ENCODE results near the gene MYLIP.

MYLIP gene

DNA sequence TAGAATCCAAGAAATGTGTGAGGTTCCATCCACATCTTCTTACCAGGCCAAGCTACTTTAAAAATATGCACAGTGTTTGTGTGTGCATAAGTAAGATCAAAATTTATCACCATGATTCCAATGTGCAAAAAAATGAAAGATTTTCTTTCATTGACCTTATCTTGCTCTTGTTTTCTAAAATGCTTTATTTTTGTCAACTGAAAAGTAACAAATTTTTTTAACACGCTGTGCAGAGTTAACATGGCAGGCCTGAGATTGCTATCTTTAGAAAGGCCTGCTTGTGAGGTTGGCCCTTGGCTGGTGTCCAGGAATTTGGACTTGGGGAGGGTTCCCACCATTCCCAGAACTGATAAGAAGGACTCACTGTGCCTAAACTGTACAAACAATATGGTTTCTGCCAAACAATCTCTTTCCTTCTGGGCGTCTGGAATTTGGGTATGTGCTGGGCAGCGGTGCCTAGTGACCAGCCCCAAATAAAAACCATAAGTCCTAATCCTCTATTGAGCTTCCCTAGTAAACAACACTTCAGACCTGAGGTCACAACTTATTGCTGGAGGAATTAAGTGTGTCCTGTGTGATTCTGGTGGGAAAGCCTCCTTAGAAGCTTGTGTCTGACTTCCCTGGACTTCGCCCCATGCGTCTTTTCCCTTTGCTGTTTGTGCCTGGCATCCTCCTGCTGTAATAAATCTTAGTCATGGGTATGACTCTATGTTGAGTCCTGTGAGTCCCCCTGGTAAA lies 19.8 kb upstream of the MYLIP start:
- DNase-seq: no peak

GRCh38 chr6:16109659-16110305 lies 19.1 kb upstream of the MYLIP start:
- DNase-seq: no peak

DNA sequence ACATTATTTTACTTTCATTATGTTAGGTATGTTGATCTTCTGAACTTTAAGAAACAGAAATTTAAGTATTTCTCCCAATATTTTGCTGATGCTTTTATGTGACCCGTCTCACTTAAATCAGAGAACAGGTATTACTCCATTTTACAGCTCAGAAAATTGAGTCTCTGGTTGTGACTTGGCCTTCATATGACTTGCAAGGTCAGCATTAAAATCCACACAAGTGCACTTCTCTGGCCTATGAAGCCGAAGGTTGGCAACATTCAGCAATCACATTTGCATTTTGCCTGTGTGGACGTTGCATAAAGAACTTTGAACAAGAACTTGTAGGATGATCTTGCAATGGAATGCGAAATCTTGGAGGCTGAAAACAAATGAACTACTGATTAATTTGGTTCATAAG lies 10.1 kb upstream of the MYLIP start:
- no peak for DNase-seq

DNA sequence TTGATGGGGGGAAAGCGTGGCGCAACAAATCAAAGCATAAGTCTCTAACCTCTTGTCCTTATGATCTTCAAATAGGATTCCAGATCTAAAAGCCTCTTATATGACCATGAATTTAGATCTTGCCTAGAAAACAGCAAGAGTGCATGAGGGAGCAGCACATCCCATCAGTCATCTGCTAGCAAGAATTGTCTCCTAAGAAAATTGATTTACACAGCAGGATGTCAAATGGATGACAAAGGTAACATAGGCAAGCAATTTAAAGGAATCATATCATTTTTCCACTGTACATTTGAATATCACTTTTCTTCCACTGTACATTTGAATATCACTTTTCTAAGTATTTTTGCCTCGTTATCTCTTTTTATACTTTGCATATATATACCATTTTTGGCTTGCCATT lies 7.5 kb upstream of the MYLIP start:
- no peak for DNase-seq

- no peak for DNase-seq
Observed at GRCh38 chr6:16122197-16122596, 6.7 kb upstream of the MYLIP start.

- no peak for DNase-seq
Observed at GRCh38 chr6:16124198-16125180, 4.4 kb upstream of the MYLIP start.

DNA sequence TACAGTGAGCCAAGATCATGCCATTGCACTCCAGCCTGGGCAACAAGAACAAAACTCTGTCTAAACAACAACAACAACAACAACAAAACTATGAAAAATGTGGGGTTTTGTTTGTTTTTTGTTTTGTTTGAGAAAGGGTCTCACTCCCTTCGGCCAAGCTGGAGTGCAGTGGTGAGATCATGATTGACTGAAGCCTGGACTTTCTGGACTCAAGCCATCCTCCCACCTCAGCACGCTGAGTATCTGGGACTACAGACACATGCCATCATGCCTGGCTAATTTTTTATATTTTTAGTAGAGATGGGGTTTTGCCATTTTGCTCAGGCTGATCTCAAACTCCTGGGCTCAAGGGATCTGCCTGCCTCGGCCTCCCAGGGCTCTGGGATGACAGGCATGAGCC lies 2.8 kb upstream of the MYLIP start:
- DNase-seq: no peak

DNA sequence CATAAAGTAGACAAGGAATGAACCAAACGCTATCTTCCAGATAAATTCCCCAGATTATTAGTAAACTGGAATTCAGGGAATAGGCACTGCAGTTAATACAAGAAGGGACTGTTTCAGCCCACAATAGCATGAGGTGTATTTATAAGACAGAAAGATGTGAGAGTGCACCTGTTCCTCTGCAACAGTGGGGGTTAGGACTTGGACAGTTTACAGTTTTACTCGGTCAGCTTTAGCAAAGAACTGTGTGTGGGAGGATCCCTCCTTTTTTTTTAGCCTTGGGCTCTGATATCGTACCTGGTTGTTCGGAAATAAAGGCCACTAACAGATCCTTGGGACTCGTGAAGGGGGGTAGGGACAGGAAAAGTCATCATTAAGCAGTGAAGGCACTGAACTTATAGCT lies 2.0 kb upstream of the MYLIP start:
- no peak for DNase-seq

DNA sequence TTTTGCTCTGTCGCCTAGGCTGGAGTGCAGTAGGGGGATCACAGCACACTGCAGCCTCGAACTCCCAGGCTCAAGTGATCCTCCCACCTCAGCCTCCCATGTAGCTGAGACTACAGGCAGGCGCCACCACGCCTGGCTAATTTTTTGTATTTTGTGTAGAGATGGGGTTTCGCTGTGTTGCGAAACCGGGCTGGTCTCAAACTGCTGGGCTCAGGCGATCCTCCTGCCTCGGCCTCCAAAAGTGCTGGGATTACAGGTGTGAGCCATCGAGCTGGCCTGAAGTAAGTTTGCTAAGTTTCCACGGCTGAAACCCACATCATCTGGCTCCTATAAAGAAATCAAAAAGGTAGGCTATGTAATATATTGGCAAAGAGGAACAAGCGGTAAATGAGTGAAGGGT lies 1.4 kb upstream of the MYLIP start:
- no peak for DNase-seq

DNA sequence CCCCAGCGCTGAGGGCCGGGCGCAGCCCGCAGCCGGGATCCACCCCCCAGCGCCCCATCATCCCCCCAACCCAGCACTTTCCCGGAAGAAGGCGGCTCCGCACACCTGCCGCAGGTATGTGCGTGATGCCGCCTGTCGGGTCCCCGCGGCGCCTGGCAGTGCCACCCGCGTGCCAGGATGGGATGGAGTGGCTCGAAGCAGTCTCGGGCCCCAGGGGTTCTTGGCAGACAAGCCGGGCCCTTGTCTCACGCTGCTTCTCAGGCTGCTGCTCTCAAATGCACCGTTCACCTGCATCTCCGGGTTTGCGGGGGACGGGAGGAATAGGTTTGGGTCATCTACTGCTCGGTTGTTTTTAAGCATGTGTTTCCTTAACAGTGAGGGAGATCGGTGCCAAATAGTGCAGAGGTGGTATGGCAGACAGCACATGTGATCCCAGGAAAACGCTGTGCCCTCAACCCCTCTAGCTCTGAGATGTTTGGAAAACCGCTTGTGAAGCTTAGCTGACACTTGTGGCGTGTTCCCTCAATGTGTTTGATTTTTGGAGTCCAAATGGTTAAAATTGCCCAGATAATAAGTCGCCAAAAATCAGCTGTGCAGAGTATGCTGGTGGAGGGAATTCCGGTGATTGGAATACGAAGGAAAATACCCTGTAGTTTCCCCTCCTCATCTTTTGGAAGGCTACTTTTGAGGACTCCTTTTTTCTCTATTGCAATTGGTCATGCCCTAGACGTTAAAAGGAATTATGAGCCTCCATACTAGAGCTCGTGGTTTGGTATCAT lies 926 bp downstream of the MYLIP start:
- no peak for DNase-seq

DNA sequence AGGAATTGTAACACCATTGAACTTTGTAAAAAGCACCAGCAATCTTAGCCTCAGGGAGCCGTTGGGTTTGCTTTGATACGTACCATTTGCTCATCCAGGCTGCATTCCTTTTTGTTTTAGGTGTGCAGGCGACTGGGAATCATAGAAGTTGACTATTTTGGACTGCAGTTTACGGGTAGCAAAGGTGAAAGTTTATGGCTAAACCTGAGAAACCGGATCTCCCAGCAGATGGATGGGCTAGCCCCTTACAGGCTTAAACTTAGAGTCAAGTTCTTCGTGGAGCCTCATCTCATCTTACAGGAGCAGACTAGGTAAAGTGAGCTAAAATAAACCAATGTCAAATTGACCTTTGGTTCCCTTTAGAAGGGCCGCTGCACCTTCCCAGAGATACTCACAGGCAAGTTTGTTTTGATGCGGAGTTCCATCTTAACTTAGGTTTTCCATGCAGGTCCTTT lies 1.6 kb downstream of the MYLIP start:
- DNase-seq: no peak

DNA sequence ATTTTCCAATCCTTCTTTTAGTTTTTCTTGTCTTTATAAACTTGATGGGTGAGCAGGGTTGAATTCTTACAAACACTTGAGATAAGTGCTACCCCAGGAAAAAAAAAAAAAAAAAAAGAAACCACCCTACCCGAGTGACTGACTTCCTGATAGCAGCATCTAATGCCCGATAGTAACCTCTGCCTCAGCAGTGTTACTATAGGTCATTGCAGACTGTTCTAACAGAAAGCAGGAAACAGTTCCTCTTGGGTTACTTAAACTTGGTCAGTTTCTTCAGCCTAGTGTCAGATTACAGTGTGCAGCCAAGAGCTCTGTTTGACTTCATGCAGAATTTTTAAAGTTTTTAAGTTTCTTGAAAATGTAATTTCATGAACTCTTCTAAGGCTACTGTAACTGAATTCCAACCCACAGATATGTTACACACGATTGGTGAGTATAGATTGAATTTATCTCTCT lies 2.1 kb downstream of the MYLIP start:
- DNase-seq: peak; percentile 22

DNA sequence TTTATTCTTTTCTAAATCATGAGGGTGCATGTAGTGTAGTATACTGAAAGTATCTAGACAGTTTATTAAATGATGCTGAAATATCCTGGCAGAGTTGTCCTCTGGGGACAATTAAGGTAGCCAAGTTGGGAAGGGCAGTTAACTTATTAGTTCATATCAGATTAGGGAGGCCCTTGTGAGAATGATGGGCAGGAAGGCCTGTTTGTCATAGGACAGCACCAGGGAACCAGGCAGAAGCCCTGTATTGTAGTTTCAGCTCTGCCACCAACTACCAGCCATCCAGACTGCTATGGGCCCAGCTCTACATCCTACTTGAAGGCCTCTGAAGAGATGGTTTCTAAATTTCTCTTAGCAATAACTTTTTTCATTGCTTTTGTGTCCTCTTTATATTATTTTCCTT lies 4.0 kb downstream of the MYLIP start:
- no peak for DNase-seq

GRCh38 chr6:16134430-16134829 lies 5.5 kb downstream of the MYLIP start:
- no peak for DNase-seq

DNA sequence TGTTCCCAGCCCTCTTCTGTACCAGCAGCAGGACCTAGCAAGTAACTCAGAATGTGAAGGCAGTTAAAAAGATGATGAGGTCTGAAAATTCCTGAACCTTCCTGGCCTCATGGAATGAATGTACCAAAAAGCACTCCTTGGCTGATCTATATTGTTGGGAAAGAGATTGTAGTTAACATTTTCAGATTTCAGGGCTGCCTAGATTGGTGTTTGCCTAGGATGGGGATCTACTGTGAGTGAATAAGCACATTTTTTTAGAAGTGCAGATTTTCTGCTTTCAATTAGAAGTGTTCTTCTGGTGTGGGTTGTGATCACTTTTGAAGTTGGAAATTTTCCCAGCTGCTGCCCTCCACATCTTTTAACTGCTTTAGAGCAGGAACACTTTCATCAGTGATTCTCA lies 6.2 kb downstream of the MYLIP start:
- DNase-seq: no peak

- DNase-seq: no peak
Observed at GRCh38 chr6:16136091-16136490, 7.2 kb downstream of the MYLIP start.

GRCh38 chr6:16136621-16137450 lies 8.0 kb downstream of the MYLIP start:
- no peak for DNase-seq

GRCh38 chr6:16137451-16137801 lies 8.5 kb downstream of the MYLIP start:
- DNase-seq: no peak

DNA sequence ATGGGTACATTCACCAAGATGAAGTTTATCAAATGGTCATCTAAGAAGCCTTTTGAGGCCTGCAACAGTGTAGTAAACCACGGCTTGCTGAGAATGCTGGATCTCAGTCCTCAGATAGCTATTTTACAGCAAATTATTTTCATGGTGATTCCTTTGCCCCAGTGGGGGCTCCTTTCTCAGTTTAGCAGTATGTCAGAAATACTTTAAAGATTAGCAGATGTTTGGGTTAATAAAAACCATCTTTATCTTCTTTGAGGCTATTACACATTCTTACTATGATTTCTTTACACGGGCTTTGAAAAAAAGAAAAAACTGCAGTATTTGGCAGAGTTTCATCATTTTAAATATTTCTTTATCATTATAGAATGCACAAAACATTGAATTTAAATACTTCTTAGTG lies 10.7 kb downstream of the MYLIP start:
- no peak for DNase-seq

- peak; percentile 31 for DNase-seq
Observed at GRCh38 chr6:16140607-16141006, 11.7 kb downstream of the MYLIP start.

GRCh38 chr6:16141514-16141913 lies 12.6 kb downstream of the MYLIP start:
- DNase-seq: no peak

- no peak for DNase-seq
Observed at GRCh38 chr6:16145038-16145437, 16.2 kb downstream of the MYLIP start.

Measured in NCI-H446 treated with DMSO at 0.1 percent for 48 hours (cell line).